GM12891 (cell line): ENCODE data around the gene NOC3L.

Experiments
- POLR2A ChIP-seq: IDR thresholded peaks from 2 replicates; pipeline ENCODE4 v1.6.1; 2011; ENCODE audit warnings: low read depth, low read length, control low read depth
- POLR2AphosphoS5 ChIP-seq: IDR thresholded peaks from 2 replicates; pipeline ENCODE4 v1.6.1; 2011; ENCODE audit warnings: low read depth, low read length, control low read depth
- SPI1 ChIP-seq: IDR thresholded peaks from 2 replicates; pipeline ENCODE4 v1.6.1; 2011; ENCODE audit warnings: low read depth, low read length, control low read depth
- TAF1 ChIP-seq: IDR thresholded peaks from 2 replicates; pipeline ENCODE4 v1.6.1; 2011; ENCODE audit warnings: low read depth, low read length, control low read depth

DNA sequence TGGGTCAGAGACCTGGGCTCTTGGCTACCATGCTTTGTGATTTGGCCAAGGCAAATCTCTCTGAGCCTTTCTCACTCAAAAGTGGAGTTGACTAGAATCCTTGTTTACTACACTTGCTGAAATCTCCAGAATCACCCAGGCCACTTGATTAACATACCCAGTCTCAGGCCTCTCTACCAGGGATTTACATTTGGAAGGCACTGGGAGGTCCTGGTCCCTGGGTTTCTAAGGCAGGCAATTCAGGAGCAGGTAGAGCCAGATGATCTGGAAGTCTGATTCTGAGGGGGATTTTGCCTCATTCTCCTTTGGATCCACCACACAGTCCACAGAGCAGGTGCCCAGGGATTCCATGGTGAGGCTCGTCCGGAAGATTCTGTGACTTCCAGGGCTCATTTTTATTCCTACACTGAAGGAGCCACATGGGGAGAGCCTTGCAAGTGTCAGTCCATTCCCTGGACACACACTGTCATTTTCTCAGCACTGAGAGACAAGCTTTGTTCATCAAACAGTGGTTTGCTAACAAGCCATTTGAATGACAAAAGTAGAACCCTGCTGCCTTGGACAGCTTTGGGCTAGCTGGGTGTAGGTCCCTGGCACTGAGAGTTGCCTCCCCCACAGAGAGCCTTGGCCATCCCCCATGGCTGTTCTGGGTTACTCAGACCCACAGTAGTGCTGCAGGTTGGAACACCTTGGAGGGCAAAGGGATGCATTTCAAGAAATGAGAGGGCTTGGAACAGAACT is 74.2 kb downstream of the NOC3L start:
- TF ChIP-seq TAF1 = no peak
- no peak for TF ChIP-seq POLR2A
- no peak for TF ChIP-seq POLR2AphosphoS5
- TF ChIP-seq SPI1 = no peak
